ENCODE measurements around the gene TSHB.

TSHB gene

DNA sequence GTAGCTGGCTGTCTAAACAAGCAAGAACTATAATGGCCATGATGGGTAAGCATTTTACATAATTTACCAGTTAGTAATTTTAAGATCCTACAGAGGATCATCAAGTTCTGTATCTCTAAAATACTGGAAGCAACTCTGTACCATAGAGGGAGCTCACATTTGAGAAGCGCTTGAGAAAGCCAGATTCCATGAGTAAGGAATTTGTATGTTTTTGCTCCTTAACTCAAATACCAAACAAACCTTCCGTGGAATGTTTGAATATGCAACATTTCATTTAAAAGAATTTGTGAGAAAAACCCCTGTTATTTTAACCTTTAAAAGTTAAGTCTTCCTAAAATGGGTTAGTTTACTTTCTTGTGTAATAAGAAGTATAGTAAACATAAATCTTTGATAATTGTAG is 2.0 kb downstream of the TSHB start:
- no peak for DNase-seq (ENCODE audit: low read depth in 1 of 2, low spot score in 1 of 2)
- no peaks in the 10 kb centered on the region for H3K27me3 ChIP-seq (ENCODE audit: insufficient read depth, poor library complexity, severe bottlenecking)
- no peak for TF ChIP-seq CTCF (IDR thresholded peaks at IDR 0.05; ENCODE audit: insufficient read depth, low read length)
- TF ChIP-seq GABPA (IDR thresholded peaks at IDR 0.05; ENCODE audit: low read depth): no peak
- TF ChIP-seq SPI1 (IDR thresholded peaks at IDR 0.05; ENCODE audit: borderline replicate concordance, low read depth): no peak
- TF ChIP-seq, protein P1, sequence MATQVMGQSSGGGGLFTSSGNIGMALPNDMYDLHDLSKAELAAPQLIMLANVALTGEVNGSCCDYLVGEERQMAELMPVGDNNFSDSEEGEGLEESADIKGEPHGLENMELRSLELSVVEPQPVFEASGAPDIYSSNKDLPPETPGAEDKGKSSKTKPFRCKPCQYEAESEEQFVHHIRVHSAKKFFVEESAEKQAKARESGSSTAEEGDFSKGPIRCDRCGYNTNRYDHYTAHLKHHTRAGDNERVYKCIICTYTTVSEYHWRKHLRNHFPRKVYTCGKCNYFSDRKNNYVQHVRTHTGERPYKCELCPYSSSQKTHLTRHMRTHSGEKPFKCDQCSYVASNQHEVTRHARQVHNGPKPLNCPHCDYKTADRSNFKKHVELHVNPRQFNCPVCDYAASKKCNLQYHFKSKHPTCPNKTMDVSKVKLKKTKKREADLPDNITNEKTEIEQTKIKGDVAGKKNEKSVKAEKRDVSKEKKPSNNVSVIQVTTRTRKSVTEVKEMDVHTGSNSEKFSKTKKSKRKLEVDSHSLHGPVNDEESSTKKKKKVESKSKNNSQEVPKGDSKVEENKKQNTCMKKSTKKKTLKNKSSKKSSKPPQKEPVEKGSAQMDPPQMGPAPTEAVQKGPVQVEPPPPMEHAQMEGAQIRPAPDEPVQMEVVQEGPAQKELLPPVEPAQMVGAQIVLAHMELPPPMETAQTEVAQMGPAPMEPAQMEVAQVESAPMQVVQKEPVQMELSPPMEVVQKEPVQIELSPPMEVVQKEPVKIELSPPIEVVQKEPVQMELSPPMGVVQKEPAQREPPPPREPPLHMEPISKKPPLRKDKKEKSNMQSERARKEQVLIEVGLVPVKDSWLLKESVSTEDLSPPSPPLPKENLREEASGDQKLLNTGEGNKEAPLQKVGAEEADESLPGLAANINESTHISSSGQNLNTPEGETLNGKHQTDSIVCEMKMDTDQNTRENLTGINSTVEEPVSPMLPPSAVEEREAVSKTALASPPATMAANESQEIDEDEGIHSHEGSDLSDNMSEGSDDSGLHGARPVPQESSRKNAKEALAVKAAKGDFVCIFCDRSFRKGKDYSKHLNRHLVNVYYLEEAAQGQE (IDR thresholded peaks at IDR 0.05; ENCODE audit: insufficient replicate concordance, low read depth): no peak
- no peak for TF ChIP-seq POLR2AphosphoS5 (IDR thresholded peaks at IDR 0.05; ENCODE audit: low read depth)
- no peak overlapping the region for H3K4me3 ChIP-seq (replicated peaks; ENCODE audit: insufficient read depth, low read length)
- no peak overlapping the region for H3K27ac ChIP-seq (replicated peaks)

DNA sequence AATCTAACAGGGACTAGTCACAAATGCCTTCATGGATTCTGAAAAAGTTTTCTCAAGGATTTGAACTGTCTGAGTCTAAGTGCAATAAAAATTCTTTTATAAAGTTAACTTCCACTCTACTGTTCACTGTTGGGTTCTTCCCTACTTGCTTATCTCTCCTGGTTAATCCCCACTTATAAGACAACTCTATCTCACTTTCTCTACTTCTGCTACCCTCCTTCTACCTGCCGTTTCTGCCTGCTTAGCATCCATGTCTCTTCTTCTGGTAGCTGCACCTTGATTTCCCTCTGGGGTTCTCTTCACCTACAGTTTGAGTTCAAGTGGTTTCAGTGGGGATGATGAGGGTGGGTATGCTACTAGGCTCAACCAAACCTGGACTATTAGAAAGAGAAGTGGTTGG is 6.0 kb downstream of the TSHB start:
- Histone ChIP-seq H3K27ac (replicated peaks) (no peak overlapping the region), H3K4me3 (replicated peaks; ENCODE audit: insufficient read depth, low read length) (no peak overlapping the region), H3K27me3 (ENCODE audit: insufficient read depth, poor library complexity, severe bottlenecking) (no peaks in the 10 kb centered on the region)
- TF ChIP-seq CTCF (IDR thresholded peaks at IDR 0.05; ENCODE audit: insufficient read depth, low read length): no peak
- TF ChIP-seq GABPA (IDR thresholded peaks at IDR 0.05; ENCODE audit: low read depth): no peak
- TF ChIP-seq POLR2AphosphoS5 (IDR thresholded peaks at IDR 0.05; ENCODE audit: low read depth): no peak
- no peak for TF ChIP-seq SPI1 (IDR thresholded peaks at IDR 0.05; ENCODE audit: borderline replicate concordance, low read depth)
- TF ChIP-seq, protein P1 (IDR thresholded peaks at IDR 0.05; ENCODE audit: insufficient replicate concordance, low read depth): no peak
- no peak for DNase-seq (ENCODE audit: low read depth in 1 of 2, low spot score in 1 of 2)

- no peak for DNase-seq (ENCODE audit: low read depth in 1 of 2, low spot score in 1 of 2)
- no peak for TF ChIP-seq GABPA (IDR thresholded peaks at IDR 0.05; ENCODE audit: low read depth)
- TF ChIP-seq, protein P1 (IDR thresholded peaks at IDR 0.05; ENCODE audit: insufficient replicate concordance, low read depth): no peak
- TF ChIP-seq CTCF (IDR thresholded peaks at IDR 0.05; ENCODE audit: insufficient read depth, low read length): no peak
- H3K4me3 ChIP-seq (replicated peaks; ENCODE audit: insufficient read depth, low read length): no peak overlapping the region
- H3K27me3 ChIP-seq (ENCODE audit: insufficient read depth, poor library complexity, severe bottlenecking): no peaks in the 10 kb centered on the region
- no peak overlapping the region for H3K27ac ChIP-seq (replicated peaks)
These were observed 7.3 kb downstream of the TSHB start for GRCh38 chr1:115036814-115037507.
